ENCODE measurements around the gene DNAJC22.

DNA sequence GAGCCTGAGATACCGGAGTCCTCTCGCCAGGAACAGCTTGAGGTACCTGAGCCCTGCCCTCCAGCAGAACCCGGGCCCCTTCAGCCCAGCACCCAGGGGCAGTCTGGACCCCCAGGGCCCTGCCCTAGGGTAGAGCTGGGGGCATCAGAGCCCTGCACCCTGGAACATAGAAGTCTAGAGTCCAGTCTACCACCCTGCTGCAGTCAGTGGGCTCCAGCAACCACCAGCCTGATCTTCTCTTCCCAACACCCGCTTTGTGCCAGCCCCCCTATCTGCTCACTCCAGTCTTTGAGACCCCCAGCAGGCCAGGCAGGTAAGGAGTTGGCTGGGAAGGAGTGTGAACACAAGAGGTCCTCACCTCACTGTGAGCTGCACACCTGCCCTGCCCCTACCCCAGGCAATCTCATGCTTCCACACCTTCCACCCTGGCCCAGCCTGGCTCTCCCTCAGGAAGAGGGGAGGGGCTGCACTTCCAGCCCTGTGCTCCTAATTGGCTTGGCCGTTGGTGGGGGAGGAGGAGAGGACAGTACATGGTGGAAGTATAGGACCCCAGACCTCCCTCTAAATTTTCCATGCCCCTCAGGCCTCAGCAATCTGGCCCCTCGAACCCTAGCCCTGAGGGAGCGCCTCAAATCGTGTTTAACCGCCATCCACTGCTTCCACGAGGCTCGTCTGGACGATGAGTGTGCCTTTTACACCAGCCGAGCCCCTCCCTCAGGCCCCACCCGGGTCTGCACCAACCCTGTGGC lies 15.9 kb upstream of the DNAJC22 start:
- TF ChIP-seq, protein P1, sequence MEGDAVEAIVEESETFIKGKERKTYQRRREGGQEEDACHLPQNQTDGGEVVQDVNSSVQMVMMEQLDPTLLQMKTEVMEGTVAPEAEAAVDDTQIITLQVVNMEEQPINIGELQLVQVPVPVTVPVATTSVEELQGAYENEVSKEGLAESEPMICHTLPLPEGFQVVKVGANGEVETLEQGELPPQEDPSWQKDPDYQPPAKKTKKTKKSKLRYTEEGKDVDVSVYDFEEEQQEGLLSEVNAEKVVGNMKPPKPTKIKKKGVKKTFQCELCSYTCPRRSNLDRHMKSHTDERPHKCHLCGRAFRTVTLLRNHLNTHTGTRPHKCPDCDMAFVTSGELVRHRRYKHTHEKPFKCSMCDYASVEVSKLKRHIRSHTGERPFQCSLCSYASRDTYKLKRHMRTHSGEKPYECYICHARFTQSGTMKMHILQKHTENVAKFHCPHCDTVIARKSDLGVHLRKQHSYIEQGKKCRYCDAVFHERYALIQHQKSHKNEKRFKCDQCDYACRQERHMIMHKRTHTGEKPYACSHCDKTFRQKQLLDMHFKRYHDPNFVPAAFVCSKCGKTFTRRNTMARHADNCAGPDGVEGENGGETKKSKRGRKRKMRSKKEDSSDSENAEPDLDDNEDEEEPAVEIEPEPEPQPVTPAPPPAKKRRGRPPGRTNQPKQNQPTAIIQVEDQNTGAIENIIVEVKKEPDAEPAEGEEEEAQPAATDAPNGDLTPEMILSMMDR (IDR thresholded peaks at IDR 0.05; ENCODE audit: poor library complexity), result no peak
- no peak for TF ChIP-seq EZH2phosphoT487 (IDR thresholded peaks at IDR 0.05; ENCODE audit: low read depth, severe bottlenecking, unreplicated experiment)
- TF ChIP-seq EZH2 (IDR thresholded peaks at IDR 0.05; ENCODE audit: borderline replicate concordance), result no peak
